ENCODE results near the gene NKAIN4. TPM values are rescaled to one million over a fixed set of nuclear protein-coding genes. Genes with fewer than 3 reads are reported as not detected.

The NKAIN4 gene
- total RNA-seq, 1 experiment from 2014 or later, result not detected

GRCh38 chr20:63288581-63289251, 34.5 kb upstream of the NKAIN4 start:
- intact Hi-C loops (cut with micrococcal nuclease), result no loop called here
- TF ChIP-seq EZH2phosphoT487 (IDR thresholded peaks at IDR 0.05; ENCODE audit: borderline replicate concordance, low read length) (no peak), CTCF (conservative IDR thresholded peaks at IDR 0.05; ENCODE audit: low read depth, low read length) (no peak), EZH2 (IDR thresholded peaks at IDR 0.05; ENCODE audit: low read length, unreplicated experiment) (no peak)
- POLR2A ChIA-PET (ENCODE audit: unreplicated experiment), result no interaction called here
- Histone ChIP-seq H3K4me3 (ENCODE audit: low read length) (no peak overlapping the region), H3K4me1 (ENCODE audit: insufficient read depth, low read length) (no peaks in the 10 kb centered on the region), H3K27ac (ENCODE audit: low read length) (no peak overlapping the region), H3K9me3 (ENCODE audit: low read length) (no peaks in the 10 kb centered on the region), H3F3A (ENCODE audit: low read length, unreplicated experiment) (no peaks in the 10 kb centered on the region), H3K9me2 (replicated peaks; ENCODE audit: low read length) (no peaks in the 10 kb centered on the region), H3K9ac (ENCODE audit: low read length) (no peak overlapping the region), H3K27me3 (ENCODE audit: low read length) (no peaks in the 10 kb centered on the region), H2AFZ (ENCODE audit: low read length) (no peak overlapping the region), H3K36me3 (ENCODE audit: low read depth, low read length) (no peaks in the 10 kb centered on the region), H3K4me2 (ENCODE audit: low read length) (no peak overlapping the region), H4K20me1 (ENCODE audit: low read length) (no peaks in the 10 kb centered on the region), H3K79me2 (ENCODE audit: low read length) (no peaks in the 10 kb centered on the region)
- no peak for ATAC-seq
- DNase-seq, result no peak
- BruUV-seq (replicated peaks), result no TSS peak
- CTCF ChIA-PET, result no interaction called here

GRCh38 chr20:63287697-63288580, 33.7 kb upstream of the NKAIN4 start:
- H3K9ac ChIP-seq (ENCODE audit: low read length), result no peak overlapping the region
- no peaks in the 10 kb centered on the region for H3K9me2 ChIP-seq (replicated peaks; ENCODE audit: low read length)
- no peak for ATAC-seq
- POLR2A ChIA-PET (ENCODE audit: unreplicated experiment), result no interaction called here
- H3K4me3 ChIP-seq (ENCODE audit: low read length), result no peak overlapping the region
- H4K20me1 ChIP-seq (ENCODE audit: low read length), result no peaks in the 10 kb centered on the region
- no peak for TF ChIP-seq CTCF (conservative IDR thresholded peaks at IDR 0.05; ENCODE audit: low read depth, low read length)
- no peak for TF ChIP-seq EZH2phosphoT487 (IDR thresholded peaks at IDR 0.05; ENCODE audit: borderline replicate concordance, low read length)
- TF ChIP-seq EZH2 (IDR thresholded peaks at IDR 0.05; ENCODE audit: low read length, unreplicated experiment), result no peak
- no peak overlapping the region for H2AFZ ChIP-seq (ENCODE audit: low read length)
- H3K36me3 ChIP-seq (ENCODE audit: low read depth, low read length), result peaks cover under 1% of the 10 kb centered on the region; the same call in 1 of the 2 replicates
- CTCF ChIA-PET, result no interaction called here
- H3K4me2 ChIP-seq (ENCODE audit: low read length), result no peak overlapping the region
- no peaks in the 10 kb centered on the region for H3F3A ChIP-seq (ENCODE audit: low read length, unreplicated experiment)
- no peaks in the 10 kb centered on the region for H3K79me2 ChIP-seq (ENCODE audit: low read length)
- no TSS peak for BruUV-seq (replicated peaks)
- H3K27ac ChIP-seq (ENCODE audit: low read length), result no peak overlapping the region
- no peaks in the 10 kb centered on the region for H3K4me1 ChIP-seq (ENCODE audit: insufficient read depth, low read length)
- H3K9me3 ChIP-seq (ENCODE audit: low read length), result no peaks in the 10 kb centered on the region
- intact Hi-C loops (cut with micrococcal nuclease), result no loop called here
- DNase-seq, result no peak
- no peaks in the 10 kb centered on the region for H3K27me3 ChIP-seq (ENCODE audit: low read length)
